GM18502 (cell line): Measurements from ENCODE around the gene SCGB1D1.

Source experiments
- ATAC-seq: cut with Tn5 transposase; IDR thresholded peaks from one replicate; pipeline ENCODE4 v1.9.1; 2021; ENCODE audit warnings: mild to moderate bottlenecking; ENCODE audit not compliant: unreplicated experiment, poor library complexity

SCGB1D1 gene

GRCh38 chr11:62190011-62190410 is at the start of gene SCGB1D1:
SCGB1D1 (plus strand) TSS chr11:62190216; CDS start chr11:62190285, 69 bp downstream.
- no peak for ATAC-seq

DNA sequence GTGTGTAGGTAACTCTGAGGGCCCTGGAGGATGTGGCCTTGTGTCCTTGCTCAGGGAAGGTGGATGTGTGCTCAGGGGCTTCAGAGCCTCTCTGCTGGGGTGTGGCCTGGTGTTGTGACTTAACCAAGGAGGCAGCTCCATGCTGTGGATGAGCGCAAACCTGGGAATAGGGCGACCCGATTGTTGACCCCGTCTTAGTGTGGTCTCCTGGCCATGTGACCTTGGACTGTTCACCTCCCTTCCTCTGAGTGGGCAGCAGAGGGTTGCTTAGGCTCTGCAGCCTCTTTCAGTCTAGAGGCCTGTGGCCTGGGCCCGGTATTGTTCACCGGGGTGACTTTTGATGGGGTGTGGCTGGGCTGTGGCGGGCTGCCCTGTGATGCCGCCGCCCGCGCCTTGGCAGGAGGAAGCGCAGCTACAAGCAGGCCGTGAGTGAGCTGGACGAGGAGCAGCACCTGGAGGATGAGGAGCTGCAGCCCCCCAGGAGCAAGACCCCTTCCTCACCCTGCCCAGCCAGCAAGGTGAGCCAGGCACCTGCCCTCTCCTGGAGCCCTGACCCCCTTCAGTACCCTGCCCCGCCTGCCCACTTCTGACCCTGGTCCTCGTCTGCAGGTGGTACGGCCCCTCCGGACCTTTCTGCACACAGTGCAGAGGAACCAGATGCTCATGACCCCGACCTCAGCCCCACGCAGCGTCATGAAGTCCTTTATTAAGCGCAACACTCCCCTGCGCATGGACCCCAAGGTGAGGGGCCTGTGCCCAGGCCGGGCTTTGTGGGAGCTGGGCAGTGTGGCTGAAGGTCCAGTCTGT is 49.5 kb upstream of the SCGB1D1 start:
- no peak for ATAC-seq

- no peak for ATAC-seq
Measured at GRCh38 chr11:62141111-62142042, 48.6 kb upstream of the SCGB1D1 start.

DNA sequence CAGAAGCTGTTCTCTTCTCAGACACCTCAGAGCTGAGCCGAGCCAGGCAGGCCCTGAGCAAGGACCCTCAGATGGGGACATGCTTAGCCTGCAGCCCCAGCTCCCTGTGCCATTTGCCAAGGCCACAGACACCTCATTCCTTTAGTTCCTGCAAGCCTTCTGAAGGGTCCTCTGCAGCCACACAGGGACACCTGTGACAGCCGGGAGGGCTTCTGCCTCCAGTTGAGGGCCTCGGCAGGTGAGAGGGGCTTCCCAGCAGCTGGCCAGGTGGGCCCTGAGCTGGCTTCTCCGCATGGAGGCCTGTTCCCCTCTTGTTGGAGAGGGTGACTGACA is 48.0 kb upstream of the SCGB1D1 start:
- no peak for ATAC-seq

DNA sequence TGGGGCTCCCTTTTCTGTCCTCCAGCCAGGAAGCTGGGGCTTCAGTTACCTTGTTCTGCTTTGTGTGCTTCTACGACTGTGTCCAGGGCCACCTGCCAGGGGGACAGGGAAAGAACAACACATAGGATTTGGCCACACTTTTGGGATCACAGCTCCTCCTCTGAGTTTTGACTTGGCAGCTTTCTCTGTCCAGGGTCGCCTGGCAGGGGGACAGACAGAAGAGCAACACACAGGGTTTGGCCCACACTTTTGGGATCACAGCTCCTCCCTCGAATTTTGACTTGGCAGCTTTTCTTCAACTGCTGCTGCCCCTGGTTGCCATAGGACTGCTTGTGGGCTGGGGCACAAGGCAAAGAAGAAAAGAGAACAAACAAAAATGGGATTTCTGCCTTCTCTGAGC is 47.1 kb upstream of the SCGB1D1 start:
- no peak for ATAC-seq

GRCh38 chr11:62143727-62144126 is 46.3 kb upstream of the SCGB1D1 start:
- no peak for ATAC-seq

DNA sequence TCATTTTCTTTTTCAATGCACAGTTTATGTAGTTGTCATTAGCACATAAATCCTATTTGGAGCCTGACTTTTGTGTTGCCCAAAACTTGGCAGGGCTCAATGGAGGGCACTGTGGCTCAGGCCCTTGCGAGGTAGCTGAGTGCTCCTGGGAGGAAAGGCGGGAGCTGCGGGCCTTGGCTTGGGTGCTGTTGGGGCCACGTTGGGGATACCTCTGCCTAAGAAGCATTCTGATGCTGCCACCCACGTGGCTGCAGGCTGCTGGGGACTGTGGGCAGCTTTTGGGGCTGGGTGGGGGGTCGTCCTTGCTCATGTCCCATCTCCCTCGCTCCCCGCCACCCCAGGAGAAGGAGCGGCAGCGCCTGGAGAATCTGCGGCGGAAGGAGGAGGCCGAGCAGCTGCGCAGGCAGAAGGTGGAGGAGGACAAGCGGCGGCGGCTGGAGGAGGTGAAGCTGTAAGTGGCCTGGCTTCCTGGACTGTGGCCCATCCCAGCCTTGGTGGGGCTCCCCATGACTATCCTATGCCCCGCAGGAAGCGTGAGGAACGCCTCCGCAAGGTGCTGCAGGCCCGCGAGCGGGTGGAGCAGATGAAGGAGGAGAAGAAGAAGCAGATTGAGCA is 45.3 kb upstream of the SCGB1D1 start:
- ATAC-seq: no peak

- ATAC-seq: no peak
Measured at GRCh38 chr11:62145261-62145871, 44.6 kb upstream of the SCGB1D1 start.

DNA sequence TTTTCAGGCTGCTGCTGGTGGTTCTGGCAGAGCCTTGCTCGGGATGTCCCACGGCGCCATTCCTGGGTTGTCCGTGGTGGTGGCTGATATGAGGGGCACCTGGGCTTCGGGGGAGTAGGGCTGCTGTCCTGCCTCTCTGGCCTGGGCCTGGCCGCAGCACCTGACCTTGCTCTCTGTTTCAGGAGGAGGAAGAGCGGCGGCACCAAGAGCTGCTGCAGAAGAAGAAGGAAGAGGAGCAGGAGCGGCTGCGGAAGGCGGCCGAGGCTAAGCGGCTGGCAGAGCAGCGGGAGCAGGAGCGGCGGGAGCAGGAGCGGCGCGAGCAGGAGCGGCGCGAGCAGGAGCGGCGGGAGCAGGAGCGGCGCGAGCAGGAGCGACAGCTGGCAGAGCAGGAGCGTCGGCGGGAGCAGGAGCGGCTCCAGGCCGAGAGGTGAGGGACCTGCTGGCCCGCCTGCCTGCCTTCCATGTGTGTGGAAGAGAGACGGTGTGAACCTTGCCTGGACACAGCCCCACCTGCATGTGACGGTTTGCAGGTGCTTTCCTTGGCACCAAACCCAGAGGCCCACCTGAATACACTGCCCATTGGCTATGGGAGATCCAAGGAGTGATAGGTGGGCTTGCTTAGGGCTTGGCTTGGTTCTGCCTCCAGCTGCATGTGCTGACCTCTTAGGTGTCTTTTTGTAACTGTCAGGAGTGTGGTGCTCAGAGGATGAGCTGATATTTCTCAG is 43.4 kb upstream of the SCGB1D1 start:
- ATAC-seq: no peak

- no peak for ATAC-seq
Measured at GRCh38 chr11:62147545-62147944, 42.5 kb upstream of the SCGB1D1 start.

GRCh38 chr11:62148271-62148980 is 41.6 kb upstream of the SCGB1D1 start:
- no peak for ATAC-seq

DNA sequence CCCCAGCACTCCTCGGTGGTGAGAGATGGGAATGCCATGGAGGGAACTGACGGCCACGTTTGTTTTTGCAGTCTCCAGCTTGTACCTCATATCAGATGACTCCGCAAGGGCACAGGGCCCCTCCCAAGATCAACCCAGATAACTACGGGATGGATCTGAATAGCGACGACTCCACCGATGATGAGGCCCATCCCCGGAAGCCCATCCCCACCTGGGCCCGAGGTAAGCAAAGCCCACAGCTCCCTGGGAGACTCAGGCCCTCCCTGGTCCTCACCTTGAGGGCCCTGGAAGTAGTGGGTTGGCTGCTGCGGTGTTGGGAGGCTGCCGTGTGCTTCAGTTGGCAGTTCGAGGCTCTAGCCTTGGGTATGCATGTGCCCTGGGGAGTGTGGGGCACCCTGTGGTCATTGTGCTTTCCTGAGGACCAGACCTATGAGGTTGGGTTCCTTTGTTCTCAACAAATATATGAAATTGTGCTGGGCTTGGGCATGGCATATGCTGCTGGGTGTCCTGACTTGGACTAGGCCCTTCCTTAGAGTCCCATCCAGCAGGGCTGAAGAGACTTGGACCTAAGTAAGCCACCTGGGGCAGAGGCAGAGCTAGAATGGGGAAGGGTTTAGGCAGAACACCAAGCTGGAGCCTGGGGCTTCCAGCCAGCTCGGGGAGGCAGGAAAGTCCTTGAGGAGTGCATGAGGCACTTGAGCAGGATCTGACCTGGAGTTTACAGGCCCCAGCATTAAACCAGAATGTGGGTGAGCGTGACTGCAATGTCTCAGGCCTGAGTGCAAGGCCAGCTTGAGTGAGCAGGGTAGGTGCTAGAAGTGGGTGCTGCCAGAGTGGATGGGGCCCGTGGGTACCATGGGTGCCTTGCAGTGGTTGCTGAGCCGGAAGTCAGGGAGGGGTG is 39.8 kb upstream of the SCGB1D1 start:
- no peak for ATAC-seq

DNA sequence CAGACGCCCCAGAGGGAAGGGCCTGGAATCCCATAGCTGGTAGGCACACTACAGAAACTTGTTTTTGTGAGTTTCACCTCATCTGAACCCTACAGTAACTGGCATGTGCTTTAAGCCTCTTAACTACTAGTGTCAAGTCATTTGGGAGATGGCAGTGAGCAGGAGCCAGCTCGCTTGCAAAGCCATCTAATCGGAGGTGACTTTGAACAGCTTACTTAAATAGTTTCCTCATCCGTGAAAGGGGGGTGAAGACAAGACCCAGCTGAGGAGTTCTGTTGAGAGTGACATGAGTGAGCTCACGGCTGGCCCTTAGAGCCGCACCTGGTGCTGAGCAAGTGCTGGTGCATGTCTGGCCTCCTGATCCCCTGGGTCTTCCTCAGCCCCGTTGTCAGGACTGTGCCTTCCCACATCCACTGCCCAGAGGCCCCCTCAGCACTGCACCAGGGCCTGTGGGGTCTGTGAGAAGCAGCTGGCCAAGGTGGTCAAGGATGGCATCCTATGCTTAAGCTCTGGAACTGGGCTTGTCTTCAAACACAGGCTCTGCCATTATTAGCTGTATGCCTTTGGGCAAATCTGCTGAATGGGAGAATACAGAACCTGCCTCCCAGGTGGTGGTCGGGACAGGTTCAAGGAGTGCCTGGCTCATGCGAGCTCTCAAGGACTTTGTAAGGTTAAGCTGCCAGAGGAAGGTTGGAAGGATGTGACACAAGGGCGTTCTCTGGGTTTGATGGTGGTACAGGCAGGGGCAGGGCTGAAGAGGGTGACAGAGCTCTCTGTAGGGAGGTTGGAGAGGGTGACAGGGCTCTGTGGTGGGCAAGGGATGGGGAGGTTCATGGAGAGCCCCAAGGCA is 38.9 kb upstream of the SCGB1D1 start:
- no peak for ATAC-seq

DNA sequence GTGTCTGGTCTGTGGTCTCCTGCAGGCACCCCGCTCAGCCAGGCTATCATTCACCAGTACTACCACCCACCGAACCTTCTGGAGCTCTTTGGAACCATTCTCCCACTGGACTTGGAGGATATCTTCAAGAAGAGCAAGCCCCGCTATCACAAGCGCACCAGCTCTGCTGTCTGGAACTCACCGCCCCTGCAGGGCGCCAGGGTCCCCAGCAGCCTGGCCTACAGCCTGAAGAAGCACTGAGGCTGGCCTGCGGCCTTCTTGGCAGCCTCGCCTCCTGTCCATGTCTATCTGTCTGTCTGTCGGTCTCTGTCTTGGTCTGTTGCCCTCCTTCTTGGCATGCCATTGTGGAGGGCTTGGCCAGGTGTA is 38.3 kb upstream of the SCGB1D1 start:
- ATAC-seq: no peak

DNA sequence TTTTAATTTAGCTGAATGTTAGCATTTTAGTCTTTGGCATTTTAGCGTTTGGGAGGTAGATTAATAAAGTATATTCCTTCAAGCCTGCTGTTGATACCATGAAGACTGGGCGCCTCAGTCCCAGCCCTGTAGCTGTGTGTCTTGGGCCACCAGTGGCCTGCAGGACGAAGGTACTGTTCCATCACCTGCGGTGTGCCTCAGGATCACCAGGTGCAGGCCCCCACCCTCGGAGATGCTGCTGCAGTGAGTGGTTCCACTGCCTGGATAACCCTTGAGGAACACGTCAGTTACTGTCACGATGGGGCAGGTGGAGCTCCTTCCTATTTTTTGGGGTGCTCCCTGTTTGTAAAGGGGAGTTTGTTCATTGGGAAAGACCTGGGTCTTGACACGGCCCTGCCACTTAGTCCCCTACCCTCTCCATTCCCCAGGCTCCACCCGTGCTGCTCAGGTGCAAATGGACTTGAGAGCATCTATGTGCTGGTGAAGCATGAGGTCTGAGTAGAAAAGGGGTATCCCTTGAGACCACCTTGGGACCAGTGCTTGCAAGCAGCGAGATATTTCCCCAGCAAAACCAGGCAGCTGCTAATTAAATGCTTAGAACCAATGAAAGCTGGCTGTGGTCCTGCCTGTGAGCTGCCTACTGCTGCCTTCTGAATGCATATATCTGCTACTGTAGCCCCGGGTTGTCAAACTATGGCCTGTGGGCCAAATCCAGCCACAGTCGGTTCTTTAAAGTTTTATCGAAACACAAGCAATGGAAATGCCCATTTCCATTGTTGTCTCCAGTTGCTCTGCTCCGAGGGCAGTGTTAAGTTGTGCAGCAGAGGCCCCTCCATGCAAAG is 37.5 kb upstream of the SCGB1D1 start:
- no peak for ATAC-seq

- ATAC-seq: no peak
Measured at GRCh38 chr11:62153087-62153395, 37.0 kb upstream of the SCGB1D1 start.

GRCh38 chr11:62153617-62154016 is 36.4 kb upstream of the SCGB1D1 start:
- ATAC-seq: no peak
